HG03469 (cell line): Measurements from ENCODE around the gene DPPA3.
"Not testable (repeated sequence)": the region's sequence is repeated elsewhere in the genome, so short reads cannot be mapped to it uniquely, and the experiment has no call there.

Source experiments
- ATAC-seq: cut with Tn5 transposase; IDR thresholded peaks from one replicate; pipeline ENCODE4 v1.9.1; 2021; ENCODE audit warnings: mild to moderate bottlenecking, moderate library complexity, moderate number of reproducible peaks; ENCODE audit not compliant: unreplicated experiment

The DPPA3 gene

GRCh38 chr12:7729746-7730145 is 18.5 kb downstream of the DPPA3 start:
- no peak for ATAC-seq

DNA sequence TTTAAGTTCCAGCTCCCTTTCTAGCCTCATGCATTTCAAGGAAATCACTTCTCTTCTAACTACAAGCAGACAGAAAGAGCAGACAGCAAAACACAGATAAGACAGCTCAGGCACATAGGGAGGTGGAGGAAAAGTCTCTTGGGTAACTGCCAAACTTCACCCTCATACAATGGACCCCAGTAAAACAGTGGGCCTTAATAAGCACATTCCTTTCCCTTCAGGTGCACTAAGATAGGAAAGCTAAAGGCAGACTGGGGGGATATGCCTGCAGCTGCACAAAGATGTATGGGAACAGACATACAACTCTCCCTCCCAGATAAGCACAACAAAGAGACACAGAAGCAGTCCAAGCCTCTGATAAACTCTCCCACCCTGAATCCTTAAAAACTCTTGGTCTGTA is 19.8 kb downstream of the DPPA3 start:
- not testable (repeated sequence) for ATAC-seq

GRCh38 chr12:7731486-7731885 is 20.3 kb downstream of the DPPA3 start:
- no peak for ATAC-seq

- no peak for ATAC-seq
Measured at GRCh38 chr12:7732993-7733392, 21.8 kb downstream of the DPPA3 start.

DNA sequence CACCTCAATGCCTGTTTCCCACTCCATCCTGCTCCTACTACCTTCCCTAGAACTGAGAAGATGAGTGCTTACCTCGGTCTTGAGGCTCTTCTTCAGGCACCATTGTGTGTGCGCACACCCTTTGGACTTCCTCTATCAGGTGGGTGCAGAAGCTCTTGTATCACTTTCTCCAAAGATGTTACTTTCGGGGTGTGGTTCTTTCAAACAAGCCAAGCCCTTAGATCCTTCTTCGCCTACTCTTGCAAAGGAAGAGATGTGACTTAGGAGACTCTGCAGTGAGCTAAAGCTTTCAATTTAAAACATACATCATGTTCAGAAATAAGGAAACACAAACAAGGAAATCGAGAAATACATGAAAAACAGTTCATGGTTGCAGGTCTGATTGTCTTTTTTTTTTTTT is 36.0 kb downstream of the DPPA3 start, which contains the start of gene CLEC4C:
Gene CLEC4C, minus strand, starts transcription at position 130 of the 400 bp plus-strand sequence. Its CDS starts 27 bp downstream, at position 103.
- no peak for ATAC-seq

GRCh38 chr12:7748852-7749251 is 37.6 kb downstream of the DPPA3 start:
- ATAC-seq = no peak

DNA sequence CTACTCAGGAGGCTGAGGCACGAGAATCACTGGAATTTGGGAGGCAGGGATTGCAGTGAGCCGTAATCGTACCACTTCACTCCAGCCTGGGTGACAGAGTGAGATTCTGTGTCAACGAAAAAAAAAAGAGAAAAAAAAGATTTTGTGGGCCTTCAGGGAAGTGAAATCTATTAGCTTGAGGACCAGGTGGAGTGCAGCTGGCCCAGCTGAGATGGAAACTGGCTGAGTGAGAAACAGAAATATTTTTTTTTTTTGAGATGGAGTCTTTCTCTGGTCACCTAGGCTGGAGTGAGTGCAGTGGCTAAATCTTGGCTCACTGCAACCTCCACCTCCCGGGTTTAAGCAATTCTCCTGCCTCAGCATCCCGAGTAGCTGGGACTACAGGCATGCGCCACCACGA is 38.2 kb downstream of the DPPA3 start:
- ATAC-seq = no peak

DNA sequence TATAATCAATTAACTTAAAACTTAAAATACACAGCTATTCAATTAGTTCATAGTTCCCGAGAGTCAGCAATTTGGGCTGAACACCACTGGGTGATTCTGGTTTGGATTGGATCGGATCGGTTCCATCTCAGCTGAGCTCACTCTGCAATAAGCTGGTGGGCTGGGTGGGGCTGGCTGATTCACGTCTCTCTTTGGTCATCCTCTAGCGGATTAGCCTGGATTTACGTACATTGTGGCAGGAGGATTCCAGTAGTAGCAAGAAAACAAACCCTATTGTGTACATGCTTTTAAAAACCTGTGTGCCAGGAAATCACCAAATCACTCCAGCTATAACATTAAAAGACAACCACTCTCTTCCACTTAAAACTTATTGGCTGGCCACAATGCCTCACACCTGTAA is 39.1 kb downstream of the DPPA3 start:
- ATAC-seq = no peak

DNA sequence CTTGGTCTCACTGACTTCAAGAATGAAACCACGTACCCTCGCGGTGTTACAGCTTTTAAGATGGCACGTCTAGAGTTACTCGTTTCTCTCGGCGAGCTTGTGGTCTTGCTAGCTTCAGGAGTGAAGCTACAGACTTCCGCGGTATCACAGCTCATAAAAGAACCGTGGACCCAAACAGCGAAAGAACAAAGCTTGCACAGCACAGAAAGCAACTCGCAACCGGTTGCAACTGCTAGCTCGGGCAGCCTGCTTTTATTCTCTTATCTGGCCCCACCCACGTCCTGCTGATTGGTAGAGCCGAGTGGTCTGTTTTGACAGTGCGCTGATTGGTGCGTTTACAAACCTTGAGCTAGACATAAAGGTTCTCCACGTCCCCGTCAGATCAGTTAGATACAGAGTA is 40.2 kb downstream of the DPPA3 start:
- ATAC-seq = no peak

- not testable (repeated sequence) for ATAC-seq
Measured at GRCh38 chr12:7751941-7752922, 41.0 kb downstream of the DPPA3 start.

- ATAC-seq = not testable (repeated sequence)
Measured at GRCh38 chr12:7755668-7756067, 44.4 kb downstream of the DPPA3 start.

- no peak for ATAC-seq
Measured at GRCh38 chr12:7756993-7757392, 45.8 kb downstream of the DPPA3 start.

GRCh38 chr12:7758766-7759140 is 47.5 kb downstream of the DPPA3 start:
- ATAC-seq = no peak
